Measurements from ENCODE around the gene TRPC6.

DNA sequence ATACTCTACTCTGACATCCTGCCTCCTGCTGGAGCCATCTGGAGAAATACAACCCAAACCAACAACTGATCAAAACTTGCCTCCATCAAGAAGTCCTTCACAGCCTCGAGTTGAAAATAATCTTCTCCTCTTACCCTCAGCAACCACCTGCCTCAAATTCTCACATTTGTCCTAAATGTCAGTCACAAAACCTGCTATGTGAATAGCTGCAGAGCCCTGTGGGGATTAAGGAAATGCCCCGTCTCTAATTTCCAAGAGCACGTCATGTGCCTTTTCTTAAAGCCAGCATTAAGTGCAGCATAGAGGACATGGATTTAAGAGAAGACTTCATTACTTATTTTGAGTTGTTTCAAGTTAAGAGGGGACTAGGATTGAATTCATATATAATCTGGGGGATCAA is 105.9 kb downstream of the TRPC6 start:
- TF ChIP-seq CTCF (IDR thresholded peaks at IDR 0.05; ENCODE audit: insufficient read depth, low read length, poor library complexity, severe bottlenecking) = no peak
- no peak for TF ChIP-seq EZH2phosphoT487 (conservative IDR thresholded peaks at IDR 0.05; ENCODE audit: low read length)
